ENCODE data around the gene PHTF2.

DNA sequence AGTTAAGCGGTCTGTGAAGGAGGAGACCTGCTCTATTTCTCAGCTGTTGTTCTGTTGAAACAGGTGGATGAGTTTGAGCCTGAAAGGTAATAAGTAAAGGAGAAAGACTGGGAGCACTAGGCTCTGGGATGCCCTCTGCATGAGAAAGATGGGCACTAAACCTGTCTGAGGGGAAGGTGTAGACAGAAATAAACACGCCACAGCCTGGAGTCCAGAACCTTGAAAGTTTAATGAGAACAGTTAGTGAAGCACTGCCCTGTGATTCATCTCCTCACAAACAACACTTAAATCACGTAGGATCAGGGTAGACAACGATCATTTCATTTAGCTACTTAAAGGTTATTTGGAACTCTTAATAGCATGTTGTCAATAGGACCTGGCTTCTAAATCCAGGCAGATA is 193.1 kb downstream of the PHTF2 start:
- TF ChIP-seq TCF7L2 (IDR thresholded peaks at IDR 0.05; ENCODE audit: borderline replicate concordance, low read depth, low read length) (no peak), MYNN (tag by site-specific recombination; IDR thresholded peaks at IDR 0.05; ENCODE audit: borderline replicate concordance) (no peak), CTCF (tag by site-specific recombination; IDR thresholded peaks at IDR 0.05) (no peak), ZNF274 (IDR thresholded peaks at IDR 0.05; ENCODE audit: low read length) (no peak), ZNF274 (tag by site-specific recombination; IDR thresholded peaks at IDR 0.05; ENCODE audit: borderline replicate concordance) (no peak)
- TF ChIP-seq, protein P1, sequence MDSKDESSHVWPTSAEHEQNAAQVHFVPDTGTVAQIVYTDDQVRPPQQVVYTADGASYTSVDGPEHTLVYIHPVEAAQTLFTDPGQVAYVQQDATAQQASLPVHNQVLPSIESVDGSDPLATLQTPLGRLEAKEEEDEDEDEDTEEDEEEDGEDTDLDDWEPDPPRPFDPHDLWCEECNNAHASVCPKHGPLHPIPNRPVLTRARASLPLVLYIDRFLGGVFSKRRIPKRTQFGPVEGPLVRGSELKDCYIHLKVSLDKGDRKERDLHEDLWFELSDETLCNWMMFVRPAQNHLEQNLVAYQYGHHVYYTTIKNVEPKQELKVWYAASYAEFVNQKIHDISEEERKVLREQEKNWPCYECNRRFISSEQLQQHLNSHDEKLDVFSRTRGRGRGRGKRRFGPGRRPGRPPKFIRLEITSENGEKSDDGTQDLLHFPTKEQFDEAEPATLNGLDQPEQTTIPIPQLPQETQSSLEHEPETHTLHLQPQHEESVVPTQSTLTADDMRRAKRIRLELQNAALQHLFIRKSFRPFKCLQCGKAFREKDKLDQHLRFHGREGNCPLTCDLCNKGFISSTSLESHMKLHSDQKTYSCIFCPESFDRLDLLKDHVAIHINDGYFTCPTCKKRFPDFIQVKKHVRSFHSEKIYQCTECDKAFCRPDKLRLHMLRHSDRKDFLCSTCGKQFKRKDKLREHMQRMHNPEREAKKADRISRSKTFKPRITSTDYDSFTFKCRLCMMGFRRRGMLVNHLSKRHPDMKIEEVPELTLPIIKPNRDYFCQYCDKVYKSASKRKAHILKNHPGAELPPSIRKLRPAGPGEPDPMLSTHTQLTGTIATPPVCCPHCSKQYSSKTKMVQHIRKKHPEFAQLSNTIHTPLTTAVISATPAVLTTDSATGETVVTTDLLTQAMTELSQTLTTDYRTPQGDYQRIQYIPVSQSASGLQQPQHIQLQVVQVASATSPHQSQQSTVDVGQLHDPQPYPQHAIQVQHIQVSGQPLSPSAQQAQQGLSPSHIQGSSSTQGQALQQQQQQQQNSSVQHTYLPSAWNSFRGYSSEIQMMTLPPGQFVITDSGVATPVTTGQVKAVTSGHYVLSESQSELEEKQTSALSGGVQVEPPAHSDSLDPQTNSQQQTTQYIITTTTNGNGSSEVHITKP (tag by site-specific recombination; IDR thresholded peaks at IDR 0.05), result no peak
- TF ChIP-seq, protein P2, sequence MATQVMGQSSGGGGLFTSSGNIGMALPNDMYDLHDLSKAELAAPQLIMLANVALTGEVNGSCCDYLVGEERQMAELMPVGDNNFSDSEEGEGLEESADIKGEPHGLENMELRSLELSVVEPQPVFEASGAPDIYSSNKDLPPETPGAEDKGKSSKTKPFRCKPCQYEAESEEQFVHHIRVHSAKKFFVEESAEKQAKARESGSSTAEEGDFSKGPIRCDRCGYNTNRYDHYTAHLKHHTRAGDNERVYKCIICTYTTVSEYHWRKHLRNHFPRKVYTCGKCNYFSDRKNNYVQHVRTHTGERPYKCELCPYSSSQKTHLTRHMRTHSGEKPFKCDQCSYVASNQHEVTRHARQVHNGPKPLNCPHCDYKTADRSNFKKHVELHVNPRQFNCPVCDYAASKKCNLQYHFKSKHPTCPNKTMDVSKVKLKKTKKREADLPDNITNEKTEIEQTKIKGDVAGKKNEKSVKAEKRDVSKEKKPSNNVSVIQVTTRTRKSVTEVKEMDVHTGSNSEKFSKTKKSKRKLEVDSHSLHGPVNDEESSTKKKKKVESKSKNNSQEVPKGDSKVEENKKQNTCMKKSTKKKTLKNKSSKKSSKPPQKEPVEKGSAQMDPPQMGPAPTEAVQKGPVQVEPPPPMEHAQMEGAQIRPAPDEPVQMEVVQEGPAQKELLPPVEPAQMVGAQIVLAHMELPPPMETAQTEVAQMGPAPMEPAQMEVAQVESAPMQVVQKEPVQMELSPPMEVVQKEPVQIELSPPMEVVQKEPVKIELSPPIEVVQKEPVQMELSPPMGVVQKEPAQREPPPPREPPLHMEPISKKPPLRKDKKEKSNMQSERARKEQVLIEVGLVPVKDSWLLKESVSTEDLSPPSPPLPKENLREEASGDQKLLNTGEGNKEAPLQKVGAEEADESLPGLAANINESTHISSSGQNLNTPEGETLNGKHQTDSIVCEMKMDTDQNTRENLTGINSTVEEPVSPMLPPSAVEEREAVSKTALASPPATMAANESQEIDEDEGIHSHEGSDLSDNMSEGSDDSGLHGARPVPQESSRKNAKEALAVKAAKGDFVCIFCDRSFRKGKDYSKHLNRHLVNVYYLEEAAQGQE (tag by site-specific recombination; IDR thresholded peaks at IDR 0.05), result no peak
